Testis (tissue), 3 donors: ENCODE data around the gene MT3. TPM values are rescaled to one million over a fixed set of nuclear protein-coding genes. Genes with fewer than 3 reads are reported as not detected.

ENCODE experiments used
- DNase-seq: peaks from one replicate; pipeline ENCODE4 v3.0.0-alpha.2; 2019
- H3K27ac ChIP-seq, 2 donors: fragments of 200-600 bp; sonication (generic); one replicate each; pipeline ENCODE4 v1.5.1; 2019
- H3K27me3 ChIP-seq: fragments of 200-600 bp; sonication (generic); one replicate; pipeline ENCODE4 v1.5.1; 2019
- H3K36me3 ChIP-seq: fragments of 200-600 bp; sonication (generic); one replicate; pipeline ENCODE4 v1.5.1; 2017; ENCODE audit warnings: low read depth; ENCODE audit errors: missing control alignments
- H3K4me1 ChIP-seq: fragments of 200-600 bp; sonication (generic); one replicate; pipeline ENCODE4 v1.5.1; 2019
- H3K4me3 ChIP-seq, 2 donors: fragments of 200-600 bp; sonication (generic); one replicate each; pipeline ENCODE4 v1.5.1; 2017 to 2019
- H3K9me3 ChIP-seq: fragments of 200-600 bp; sonication (generic); one replicate; pipeline ENCODE4 v1.5.1; 2017
- POLR2A ChIP-seq: fragments of 450-650 bp; IDR thresholded peaks from one replicate; pipeline ENCODE4 v1.6.1; 2017; ENCODE audit warnings: antibody characterized with exemption, mild to moderate bottlenecking, moderate library complexity
- WGBS, 2 donors: methylation state at CpG; one replicate each; pipeline ENCODE4 v1.1.5; 2018; 5-methylcytosine and 5-hydroxymethylcytosine counted together
- intact Hi-C: fragments of 100-400 bp; cut with DNase I; formaldehyde crosslinking; loops from one replicate; pipeline ENCODE4 v1.15.1; 2023; ENCODE audit warnings: low total_unique reads
- polyA plus RNA-seq: library from polyadenylated mRNA; stranded (reverse); fragments of 350-450 nt; fragmentation: Illumina TruSeq; extraction: RNeasy Lipid Tissue Mini Kit (QIAGEN cat#74804); gene quantifications from one replicate; pipeline ENCODE4 v1.2.3, GENCODE V29; 2014; ENCODE audit warnings: low read depth, low replicate concordance; ENCODE audit not compliant: insufficient read depth
- total RNA-seq, 2 donors: library from RNA; depleted of rRNA; stranded (reverse); fragments of >200 nt; gene quantifications; one replicate each; pipeline ENCODE4 v1.2.3, GENCODE V29; 2016
- TF ChIP-seq, protein P1 (sequence below), 3 experiments: fragments of 450-650 bp in 2 of 3; fragments of 200-600 bp in 1 of 3; sonication (generic) in 1 of 3; IDR thresholded peaks; one replicate each; pipeline ENCODE4 v1.5.1; 2016 to 2019; ENCODE audit warnings: antibody characterized with exemption in 3 of 3, mild to moderate bottlenecking in 2 of 3, moderate library complexity in 1 of 3

Gene MT3
- total and polyA plus RNA-seq, 3 donors from 2014 or later, result 4.6 to 12.0 TPM; not detected in 1

DNA sequence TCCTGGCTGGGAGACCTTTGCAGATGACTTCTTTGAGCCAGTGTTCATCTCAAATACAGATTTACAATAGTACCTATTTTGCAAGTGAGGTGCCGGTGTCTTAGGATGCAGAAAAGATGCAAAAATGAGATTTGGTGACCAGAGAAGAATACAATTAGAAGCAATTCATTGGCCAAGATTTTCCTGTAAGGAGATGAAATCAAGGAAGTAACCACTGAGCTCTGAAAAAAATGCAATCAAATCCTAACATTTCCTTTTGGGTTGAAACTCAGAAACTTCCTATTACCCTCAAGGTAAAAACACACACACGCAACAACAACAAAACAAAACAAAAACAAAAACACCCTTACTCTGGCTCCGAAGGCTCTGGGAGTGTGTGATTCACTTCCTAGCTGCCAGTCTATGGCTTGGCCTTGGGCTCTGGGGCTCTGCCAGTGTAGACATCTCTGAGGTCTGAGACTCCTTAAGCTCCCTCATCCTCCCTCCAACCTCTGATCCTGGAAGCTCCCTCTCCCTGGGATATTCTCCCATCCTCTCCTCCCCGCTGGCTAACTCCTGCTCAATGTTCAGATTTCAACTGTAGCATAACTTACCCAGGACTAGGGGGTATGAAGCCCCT, 41.3 kb upstream of the MT3 start:
- WGBS, 2 donors, result 78 to 80% methylated on average over 4 of the region's 4 CpGs
- no peaks in the 10 kb centered on the region for H3K27me3 ChIP-seq
- TF ChIP-seq, protein P1, sequence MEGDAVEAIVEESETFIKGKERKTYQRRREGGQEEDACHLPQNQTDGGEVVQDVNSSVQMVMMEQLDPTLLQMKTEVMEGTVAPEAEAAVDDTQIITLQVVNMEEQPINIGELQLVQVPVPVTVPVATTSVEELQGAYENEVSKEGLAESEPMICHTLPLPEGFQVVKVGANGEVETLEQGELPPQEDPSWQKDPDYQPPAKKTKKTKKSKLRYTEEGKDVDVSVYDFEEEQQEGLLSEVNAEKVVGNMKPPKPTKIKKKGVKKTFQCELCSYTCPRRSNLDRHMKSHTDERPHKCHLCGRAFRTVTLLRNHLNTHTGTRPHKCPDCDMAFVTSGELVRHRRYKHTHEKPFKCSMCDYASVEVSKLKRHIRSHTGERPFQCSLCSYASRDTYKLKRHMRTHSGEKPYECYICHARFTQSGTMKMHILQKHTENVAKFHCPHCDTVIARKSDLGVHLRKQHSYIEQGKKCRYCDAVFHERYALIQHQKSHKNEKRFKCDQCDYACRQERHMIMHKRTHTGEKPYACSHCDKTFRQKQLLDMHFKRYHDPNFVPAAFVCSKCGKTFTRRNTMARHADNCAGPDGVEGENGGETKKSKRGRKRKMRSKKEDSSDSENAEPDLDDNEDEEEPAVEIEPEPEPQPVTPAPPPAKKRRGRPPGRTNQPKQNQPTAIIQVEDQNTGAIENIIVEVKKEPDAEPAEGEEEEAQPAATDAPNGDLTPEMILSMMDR (IDR thresholded peaks at IDR 0.05), result no peak
- no peak for TF ChIP-seq POLR2A
- no peak overlapping the region for H3K4me3 ChIP-seq
- intact Hi-C loops, result no loop called here
- H3K27ac ChIP-seq, result no peak overlapping the region
- H3K9me3 ChIP-seq, result no peaks in the 10 kb centered on the region
- H3K4me1 ChIP-seq, result no peaks in the 10 kb centered on the region
- H3K36me3 ChIP-seq, result no peaks in the 10 kb centered on the region
- DNase-seq, result no peak

DNA sequence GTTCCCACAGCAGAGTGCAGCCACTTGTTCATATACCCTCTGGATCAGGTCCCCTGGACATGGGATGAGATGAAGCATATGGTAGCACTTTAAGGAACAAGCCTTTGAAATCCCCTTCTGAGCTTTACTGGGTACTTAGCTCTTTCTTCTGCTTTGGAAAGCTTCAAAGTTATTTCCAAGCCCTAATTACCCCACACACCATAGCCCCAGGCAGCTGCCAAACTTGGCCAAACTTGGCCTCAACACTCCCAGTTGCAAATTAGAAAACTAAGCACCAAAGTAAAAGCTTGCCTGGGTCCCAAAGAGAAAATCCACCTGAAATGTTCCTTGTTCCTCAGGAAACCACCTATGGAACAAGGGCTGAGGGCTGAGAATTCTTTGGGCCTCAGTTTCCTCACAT, 40.2 kb upstream of the MT3 start:
- intact Hi-C loops, result no loop called here
- H3K4me1 ChIP-seq, result no peaks in the 10 kb centered on the region
- no peak overlapping the region for H3K4me3 ChIP-seq
- H3K27me3 ChIP-seq, result no peaks in the 10 kb centered on the region
- DNase-seq, result no peak
- H3K36me3 ChIP-seq, result no peaks in the 10 kb centered on the region
- TF ChIP-seq, protein P1 (IDR thresholded peaks at IDR 0.05), result no peak
- TF ChIP-seq POLR2A, result no peak
- no peaks in the 10 kb centered on the region for H3K9me3 ChIP-seq
- H3K27ac ChIP-seq, result no peak overlapping the region

DNA sequence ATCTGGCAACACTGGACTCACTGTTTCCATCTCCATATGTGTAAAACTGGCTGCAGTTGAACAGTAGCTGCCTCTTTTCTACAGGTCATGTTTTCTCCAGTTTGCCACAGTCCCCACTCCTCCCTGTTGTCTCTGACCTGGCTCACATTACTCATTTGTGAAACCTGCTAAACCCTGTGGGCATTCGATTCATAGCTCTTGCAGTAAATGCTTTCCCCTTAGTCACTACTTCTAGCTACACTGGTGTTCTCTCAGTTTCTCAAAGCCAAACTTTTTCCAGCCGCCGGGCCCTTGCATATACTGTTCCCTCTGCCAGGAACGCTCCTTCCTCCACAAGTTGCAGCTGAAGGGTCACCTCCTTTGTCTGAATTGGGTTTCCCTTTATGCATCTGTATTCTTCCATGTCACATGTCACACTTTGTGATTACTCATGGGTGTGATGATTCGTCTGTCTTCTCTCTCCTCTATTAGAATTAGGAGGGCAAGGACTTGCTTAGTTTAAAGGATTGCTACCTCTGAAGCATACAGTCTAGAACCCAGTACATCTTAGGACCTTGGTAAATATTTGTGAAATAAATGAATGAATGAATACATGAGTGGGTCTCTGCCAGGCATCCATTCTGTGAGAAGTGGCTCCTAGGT, 39.5 kb upstream of the MT3 start:
- Histone ChIP-seq H3K4me1 (no peaks in the 10 kb centered on the region), H3K9me3 (no peaks in the 10 kb centered on the region), H3K4me3 (no peak overlapping the region), H3K27ac (no peak overlapping the region), H3K36me3 (no peaks in the 10 kb centered on the region), H3K27me3 (no peaks in the 10 kb centered on the region)
- TF ChIP-seq, protein P1 (IDR thresholded peaks at IDR 0.05), result no peak
- TF ChIP-seq POLR2A, result no peak
- intact Hi-C loops, result no loop called here
- DNase-seq, result no peak
- WGBS, 2 donors, result 91 to 95% methylated on average over 5 of the region's 5 CpGs

DNA sequence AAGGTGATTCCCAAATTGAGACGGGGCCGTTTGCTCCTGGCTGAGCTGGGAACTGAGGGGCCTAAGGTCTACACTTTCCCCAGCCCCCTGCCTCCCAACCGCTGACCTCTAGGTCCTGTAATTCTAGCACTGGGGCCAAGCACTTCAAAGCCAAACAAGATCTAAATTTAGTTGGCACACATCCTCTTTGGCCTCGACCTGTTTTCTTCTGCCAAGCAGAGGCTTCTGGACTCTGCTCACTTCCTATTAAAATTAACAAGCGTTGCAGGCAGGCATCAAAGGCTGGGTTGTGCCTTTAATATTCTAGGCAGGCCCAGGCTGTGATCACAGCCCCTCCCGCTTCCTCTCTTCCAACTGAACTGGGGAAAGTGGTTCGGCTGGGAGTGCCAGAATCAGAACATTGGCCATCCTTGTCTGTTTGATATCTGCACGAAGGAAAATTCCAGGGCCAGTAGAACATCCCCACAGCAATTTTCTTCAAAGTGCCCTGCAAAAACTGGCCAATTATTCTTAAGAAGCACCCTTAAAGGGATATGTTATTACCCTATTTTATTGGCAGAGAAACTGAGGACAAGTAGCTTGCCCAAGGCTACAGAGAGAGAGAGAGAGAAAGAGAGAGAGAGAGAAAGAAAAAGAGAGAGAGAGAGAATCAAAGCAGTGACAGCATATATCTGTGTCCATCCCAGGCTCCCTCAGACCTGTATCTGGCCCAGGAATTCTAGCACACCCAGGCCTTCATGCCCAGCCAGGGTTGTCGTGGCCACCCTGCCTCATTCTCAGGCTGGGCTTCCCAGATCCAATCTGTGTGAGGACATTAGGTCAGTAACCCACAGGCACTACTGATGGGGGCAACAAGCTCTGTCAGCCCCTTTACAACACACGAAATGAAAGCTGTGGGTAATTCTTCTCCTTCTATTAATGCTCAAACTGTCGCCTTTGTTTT, 37.3 kb upstream of the MT3 start:
- H3K36me3 ChIP-seq, result no peaks in the 10 kb centered on the region
- no peak for TF ChIP-seq POLR2A
- TF ChIP-seq, protein P1 (IDR thresholded peaks at IDR 0.05), result no peak

More for the DNA sequence above, 37.3 kb upstream of the MT3 start:
- H3K27ac ChIP-seq, result no peak overlapping the region
- WGBS, 2 donors, result 55 to 67% methylated on average over 11 of the region's 11 CpGs
- DNase-seq, result no peak
- no peak overlapping the region for H3K4me3 ChIP-seq
- no peaks in the 10 kb centered on the region for H3K4me1 ChIP-seq
- intact Hi-C loops, result no loop called here
- no peaks in the 10 kb centered on the region for H3K9me3 ChIP-seq
- no peaks in the 10 kb centered on the region for H3K27me3 ChIP-seq
